ENCODE measurements around the gene OSBPL7. TPM values are rescaled to one million over a fixed set of nuclear protein-coding genes. Genes with fewer than 3 reads are reported as not detected.
A peak's percentile ranks its signal among the peaks of the same experiment; 100 is the strongest.

The OSBPL7 gene
- total and polyA plus RNA-seq, 2 of the 4 experiments (the other 2 are of a cell fraction): 5.2 to 14.5 TPM

GRCh38 chr17:47801176-47801765, 20.3 kb downstream of the OSBPL7 start:
- Histone ChIP-seq H2AK5ac (ENCODE audit: low read depth, low read length) (no peak overlapping the region), H3K4ac (ENCODE audit: low read depth, low read length) (no peak overlapping the region), H3K9me1 (ENCODE audit: insufficient read depth, low read length) (no peaks in the 10 kb centered on the region), H3K9ac (ENCODE audit: low read depth, low read length) (no peak overlapping the region), H4K5ac (ENCODE audit: low read depth, low read length) (no peak overlapping the region), H3K36me3 (ENCODE audit: control insufficient read depth, insufficient read depth, low read length) (no peaks in the 10 kb centered on the region), H3K4me3 (ENCODE audit: insufficient read depth, low read depth, low read length) (no peak overlapping the region), H4K91ac (ENCODE audit: insufficient read depth, low read depth, low read length) (no peak overlapping the region), H3K4me1 (ENCODE audit: control insufficient read depth, insufficient read depth, low read length) (no peaks in the 10 kb centered on the region), H2AK9ac (replicated peaks; ENCODE audit: low read depth, low read length, poor library complexity) (peak overlapping the region; percentile 72), H3K14ac (replicated peaks; ENCODE audit: low read depth, low read length) (no peak overlapping the region), H3K23ac (ENCODE audit: low read depth, low read length) (no peak overlapping the region), H2AFZ (replicated peaks; ENCODE audit: low read length, poor library complexity) (no peak overlapping the region), H2BK20ac (ENCODE audit: low read depth, low read length) (no peak overlapping the region), H3K79me1 (ENCODE audit: low read depth in 1 of 2, low read length in 2 of 2) (no peaks in the 10 kb centered on the region), H4K20me1 (ENCODE audit: insufficient read depth, low read length) (no peaks in the 10 kb centered on the region; the same call in none of the 2 replicates), H3K4me2 (ENCODE audit: low read depth, low read length) (no peak overlapping the region), H2BK15ac (ENCODE audit: low read depth, low read length) (no peak overlapping the region), H2BK120ac (ENCODE audit: low read depth, low read length) (no peak overlapping the region), H3K9me3 (ENCODE audit: control insufficient read depth, insufficient read depth, low read length) (no peaks in the 10 kb centered on the region), H3K56ac (ENCODE audit: extremely low read depth, insufficient read depth, low read length) (no peak overlapping the region), H2BK5ac (ENCODE audit: low read depth, low read length, poor library complexity, severe bottlenecking) (no peak overlapping the region), H3K27me3 (ENCODE audit: control insufficient read depth, insufficient read depth, low read length) (peaks cover 36% of the 10 kb centered on the region), H3K27ac (ENCODE audit: insufficient read depth, low read length) (no peak overlapping the region), H3K18ac (ENCODE audit: low read depth, low read length) (no peak overlapping the region), H4K8ac (ENCODE audit: low read depth in 2 of 2, low read length in 2 of 2) (no peak overlapping the region)
- ChIA-PET CTCF (interaction anchor here (0.6 to 0.9 kb wide), 2 partner anchors 49 to 104 kb away, joined by 3 to 4 read pairs; no protein-coding TSS in a partner anchor), POLR2A (ENCODE audit: unreplicated experiment) (no interaction called here)
- BruUV-seq (replicated peaks): no TSS peak
- no CpG with 5 or more reads among the region's 4 CpGs for WGBS, 2 experiments (ENCODE audit: extremely low coverage in 2 of 2, insufficient read length in 1 of 2)
- TF ChIP-seq NFE2L2 (IDR thresholded peaks at IDR 0.05; ENCODE audit: low read depth, low read length): no peak
- no peak for TF ChIP-seq MAFK (IDR thresholded peaks at IDR 0.05; ENCODE audit: low read depth, low read length)
- no peak for TF ChIP-seq USF2 (IDR thresholded peaks at IDR 0.05; ENCODE audit: low read depth, low read length)
- no peak for TF ChIP-seq FOS (IDR thresholded peaks at IDR 0.05; ENCODE audit: low read depth, low read length)
- TF ChIP-seq CTCF (conservative IDR thresholded peaks at IDR 0.05; ENCODE audit: low read depth, low read length): no peak
- TF ChIP-seq RFX5 (IDR thresholded peaks at IDR 0.05; ENCODE audit: low read depth, low read length): no peak
- TF ChIP-seq ELK1 (IDR thresholded peaks at IDR 0.05; ENCODE audit: borderline replicate concordance, low read depth, low read length): no peak
- no peak for TF ChIP-seq SMC3 (IDR thresholded peaks at IDR 0.05; ENCODE audit: low read depth, low read length)
- no peak for TF ChIP-seq CEBPB (IDR thresholded peaks at IDR 0.05; ENCODE audit: low read depth, low read length)
- no peak for TF ChIP-seq BHLHE40 (IDR thresholded peaks at IDR 0.05; ENCODE audit: low read depth, low read length)
- no peak for TF ChIP-seq CHD1 (IDR thresholded peaks at IDR 0.05; ENCODE audit: low read depth, low read length)
- no peak for TF ChIP-seq MAZ (IDR thresholded peaks at IDR 0.05; ENCODE audit: borderline replicate concordance, low read depth, low read length)
- no peak for TF ChIP-seq RCOR1 (IDR thresholded peaks at IDR 0.05; ENCODE audit: insufficient replicate concordance, low read length)
- TF ChIP-seq MXI1 (IDR thresholded peaks at IDR 0.05; ENCODE audit: borderline replicate concordance, low read depth, low read length): no peak
- TF ChIP-seq POLR2A (IDR thresholded peaks at IDR 0.05; ENCODE audit: low read depth, low read length): no peak
- TF ChIP-seq RAD21 (IDR thresholded peaks at IDR 0.05; ENCODE audit: low read length): no peak
- dilution Hi-C loops (cut with HindIII; ENCODE audit: low sequenced_read_pairs, unreplicated experiment) (no loop called here), in situ Hi-C loops (cut with MboI; ENCODE audit: low sequenced_read_pairs) (no loop called here), intact Hi-C loops (cut with micrococcal nuclease) (no loop called here)
- no peak for DNase-seq
- ATAC-seq (ENCODE audit: low read depth): no peak

All from IMR-90 (cell line).